HepG2 (cell line): ENCODE results near the gene ADAMTS4. TPM values are rescaled to one million over a fixed set of nuclear protein-coding genes. Genes with fewer than 3 reads are reported as not detected.

Experiments used
- ADNP ChIP-seq: sonication (generic); formaldehyde crosslinking; IDR thresholded peaks from 2 replicates; pipeline ENCODE4 v1.4.0; 2020; ENCODE audit warnings: missing genetic modification reagents
- GABPB1 ChIP-seq: IDR thresholded peaks from 2 replicates; pipeline ENCODE4 v1.6.1; 2016; ENCODE audit warnings: mild to moderate bottlenecking, missing genetic modification reagents, moderate library complexity, missing compliant biosample characterization
- HNF4A ChIP-seq: sonication (generic); formaldehyde crosslinking; IDR thresholded peaks from 2 replicates; pipeline ENCODE4 v1.4.0; 2020; ENCODE audit warnings: missing genetic modification reagents
- MATR3 ChIP-seq: sonication (generic); formaldehyde crosslinking; IDR thresholded peaks from 2 replicates; pipeline ENCODE4 v1.4.0; 2020; ENCODE audit warnings: missing genetic modification reagents
- MXD4 ChIP-seq: IDR thresholded peaks from 2 replicates; pipeline ENCODE4 v1.6.1; 2016; ENCODE audit warnings: mild to moderate bottlenecking, missing biosample characterization, missing genetic modification reagents
- ONECUT2 ChIP-seq: sonication (generic); formaldehyde crosslinking; IDR thresholded peaks from 2 replicates; pipeline ENCODE4 v1.4.0; 2020; ENCODE audit warnings: missing genetic modification reagents
- PCBP1 ChIP-seq: fragments of 200-400 bp; formaldehyde crosslinking; IDR thresholded peaks from 2 replicates; pipeline ENCODE4 v1.6.1; 2017; ENCODE audit warnings: mild to moderate bottlenecking, low read depth, low read length, borderline replicate concordance
- PHF21A ChIP-seq: sonication (generic); formaldehyde crosslinking; IDR thresholded peaks from 2 replicates; pipeline ENCODE4 v1.5.0; 2020; ENCODE audit warnings: mild to moderate bottlenecking, missing genetic modification reagents
- POLR2AphosphoS2 ChIP-seq: IDR thresholded peaks from 2 replicates; pipeline ENCODE4 v1.6.1; 2011; ENCODE audit warnings: low read depth, low read length, improper control_type of control experiment
- SP140L ChIP-seq: sonication (generic); formaldehyde crosslinking; IDR thresholded peaks from 2 replicates; pipeline ENCODE4 v1.4.0; 2020; ENCODE audit warnings: missing genetic modification reagents, borderline replicate concordance
- THYN1 ChIP-seq: sonication (generic); formaldehyde crosslinking; IDR thresholded peaks from 2 replicates; pipeline ENCODE4 v1.8.1; 2023; ENCODE audit warnings: low read depth, mild to moderate bottlenecking, moderate library complexity, missing genetic modification reagents, borderline replicate concordance
- ZFP36L2 ChIP-seq: sonication (generic); formaldehyde crosslinking; IDR thresholded peaks from 2 replicates; pipeline ENCODE4 v1.4.0; 2020; ENCODE audit warnings: missing genetic modification reagents
- ZNF292 ChIP-seq: sonication (generic); formaldehyde crosslinking; IDR thresholded peaks from 2 replicates; pipeline ENCODE4 v1.8.1; 2022; ENCODE audit warnings: mild to moderate bottlenecking, low read depth, missing genetic modification reagents, borderline replicate concordance
- ZNF510 ChIP-seq: sonication (generic); formaldehyde crosslinking; IDR thresholded peaks from 2 replicates; pipeline ENCODE4 v1.4.0; 2020; ENCODE audit warnings: low read depth, mild to moderate bottlenecking, missing genetic modification reagents
- ZNF572 ChIP-seq: sonication (generic); formaldehyde crosslinking; IDR thresholded peaks from 2 replicates; pipeline ENCODE4 v1.5.1; 2020; ENCODE audit warnings: mild to moderate bottlenecking, missing genetic modification reagents
- ZNF75D ChIP-seq: sonication (generic); formaldehyde crosslinking; IDR thresholded peaks from 2 replicates; pipeline ENCODE4 v1.8.1; 2023; ENCODE audit warnings: missing genetic modification reagents, mild to moderate bottlenecking, borderline replicate concordance
- ZSCAN30 ChIP-seq: sonication (generic); formaldehyde crosslinking; IDR thresholded peaks from 2 replicates; pipeline ENCODE4 v1.5.0; 2020; ENCODE audit warnings: mild to moderate bottlenecking, missing genetic modification reagents
- polyA plus RNA-seq, 8 experiments: library from polyadenylated mRNA; depleted of rRNA in 3 of 8; stranded (reverse) in 7 of 8; unstranded in 1 of 8; fragments of >200 nt; fragmentation: Illumina TruSeq in 4 of 8; extraction: Trizol in 4 of 8; gene quantifications; 2 replicates each; pipeline versions ENCODE4 v1.2.1 to v1.2.3, GENCODE V29; 2011 to 2016; ENCODE audit warnings: low read depth in 4 of 8, missing spikeins in 1 of 8, mixed read lengths in 1 of 8; ENCODE audit not compliant: insufficient read depth in 1 of 8
- total RNA-seq, 5 experiments: library from RNA; depleted of rRNA; stranded (reverse); fragments of >200 nt; fragmentation: Illumina TruSeq; extraction: Trizol; gene quantifications; 2 replicates each; pipeline ENCODE4 v1.2.3, GENCODE V29; 2016; ENCODE audit warnings: low read depth in 1 of 5
- TF ChIP-seq, protein P1 (sequence below): sonication (generic); formaldehyde crosslinking; IDR thresholded peaks from 2 replicates; pipeline ENCODE4 v1.5.1; 2020; ENCODE audit warnings: mild to moderate bottlenecking, missing genetic modification reagents, borderline replicate concordance
- TF ChIP-seq, protein P2 (sequence below): sonication (generic); formaldehyde crosslinking; IDR thresholded peaks from 2 replicates; pipeline ENCODE4 v1.8.0; 2022; ENCODE audit warnings: missing genetic modification reagents, mild to moderate bottlenecking, moderate library complexity, borderline replicate concordance
- TF ChIP-seq, protein P3 (sequence below): sonication (generic); formaldehyde crosslinking; IDR thresholded peaks from 2 replicates; pipeline ENCODE4 v1.5.1; 2020; ENCODE audit warnings: mild to moderate bottlenecking, missing genetic modification reagents, moderate library complexity

ADAMTS4 gene
- total and polyA plus RNA-seq, 2 of the 13 experiments (the other 11 are each of a cell fraction or from before 2014, with no cell fraction given) = 0.51 to 1.7 TPM

DNA sequence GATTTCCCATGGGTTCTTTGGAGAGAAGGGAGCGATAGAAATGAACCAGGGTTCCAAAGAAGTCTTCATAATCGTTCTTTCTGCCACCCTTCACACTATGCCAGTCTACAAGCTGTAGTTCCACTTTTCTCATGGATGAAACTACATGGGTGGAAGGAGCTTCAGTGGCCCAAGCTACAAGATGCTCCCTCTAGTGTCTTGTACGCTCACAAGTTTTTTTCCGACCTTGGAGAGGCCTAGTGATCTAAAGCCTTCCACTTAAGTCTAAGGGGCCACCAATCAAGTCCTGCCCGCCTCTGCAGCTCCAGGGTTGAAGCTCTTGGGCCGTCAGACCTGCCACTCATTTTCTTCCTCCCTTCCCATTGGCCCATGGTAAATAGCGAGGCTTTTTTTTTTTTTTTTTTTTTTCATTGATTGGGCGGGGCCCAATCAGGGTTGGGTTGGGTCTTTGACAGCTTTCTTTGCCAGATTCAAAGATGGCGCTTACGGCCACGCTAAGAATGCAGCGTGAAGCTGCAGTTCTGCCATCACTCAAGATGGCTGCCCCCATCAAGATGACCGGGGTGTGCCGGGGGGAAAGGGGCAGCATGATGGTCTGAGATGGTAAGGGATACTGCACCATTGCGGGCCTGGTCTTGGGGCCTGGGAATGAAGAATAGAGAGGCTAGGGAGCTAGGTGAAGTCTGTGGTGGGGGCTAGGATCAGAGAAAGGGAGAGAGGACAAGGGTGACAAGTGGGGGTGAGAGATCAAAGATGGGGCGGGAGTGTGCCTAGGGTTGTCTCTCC, 26.9 kb upstream of the ADAMTS4 start, which contains the start of gene TOMM40L (continued):
- TF ChIP-seq, protein P1, sequence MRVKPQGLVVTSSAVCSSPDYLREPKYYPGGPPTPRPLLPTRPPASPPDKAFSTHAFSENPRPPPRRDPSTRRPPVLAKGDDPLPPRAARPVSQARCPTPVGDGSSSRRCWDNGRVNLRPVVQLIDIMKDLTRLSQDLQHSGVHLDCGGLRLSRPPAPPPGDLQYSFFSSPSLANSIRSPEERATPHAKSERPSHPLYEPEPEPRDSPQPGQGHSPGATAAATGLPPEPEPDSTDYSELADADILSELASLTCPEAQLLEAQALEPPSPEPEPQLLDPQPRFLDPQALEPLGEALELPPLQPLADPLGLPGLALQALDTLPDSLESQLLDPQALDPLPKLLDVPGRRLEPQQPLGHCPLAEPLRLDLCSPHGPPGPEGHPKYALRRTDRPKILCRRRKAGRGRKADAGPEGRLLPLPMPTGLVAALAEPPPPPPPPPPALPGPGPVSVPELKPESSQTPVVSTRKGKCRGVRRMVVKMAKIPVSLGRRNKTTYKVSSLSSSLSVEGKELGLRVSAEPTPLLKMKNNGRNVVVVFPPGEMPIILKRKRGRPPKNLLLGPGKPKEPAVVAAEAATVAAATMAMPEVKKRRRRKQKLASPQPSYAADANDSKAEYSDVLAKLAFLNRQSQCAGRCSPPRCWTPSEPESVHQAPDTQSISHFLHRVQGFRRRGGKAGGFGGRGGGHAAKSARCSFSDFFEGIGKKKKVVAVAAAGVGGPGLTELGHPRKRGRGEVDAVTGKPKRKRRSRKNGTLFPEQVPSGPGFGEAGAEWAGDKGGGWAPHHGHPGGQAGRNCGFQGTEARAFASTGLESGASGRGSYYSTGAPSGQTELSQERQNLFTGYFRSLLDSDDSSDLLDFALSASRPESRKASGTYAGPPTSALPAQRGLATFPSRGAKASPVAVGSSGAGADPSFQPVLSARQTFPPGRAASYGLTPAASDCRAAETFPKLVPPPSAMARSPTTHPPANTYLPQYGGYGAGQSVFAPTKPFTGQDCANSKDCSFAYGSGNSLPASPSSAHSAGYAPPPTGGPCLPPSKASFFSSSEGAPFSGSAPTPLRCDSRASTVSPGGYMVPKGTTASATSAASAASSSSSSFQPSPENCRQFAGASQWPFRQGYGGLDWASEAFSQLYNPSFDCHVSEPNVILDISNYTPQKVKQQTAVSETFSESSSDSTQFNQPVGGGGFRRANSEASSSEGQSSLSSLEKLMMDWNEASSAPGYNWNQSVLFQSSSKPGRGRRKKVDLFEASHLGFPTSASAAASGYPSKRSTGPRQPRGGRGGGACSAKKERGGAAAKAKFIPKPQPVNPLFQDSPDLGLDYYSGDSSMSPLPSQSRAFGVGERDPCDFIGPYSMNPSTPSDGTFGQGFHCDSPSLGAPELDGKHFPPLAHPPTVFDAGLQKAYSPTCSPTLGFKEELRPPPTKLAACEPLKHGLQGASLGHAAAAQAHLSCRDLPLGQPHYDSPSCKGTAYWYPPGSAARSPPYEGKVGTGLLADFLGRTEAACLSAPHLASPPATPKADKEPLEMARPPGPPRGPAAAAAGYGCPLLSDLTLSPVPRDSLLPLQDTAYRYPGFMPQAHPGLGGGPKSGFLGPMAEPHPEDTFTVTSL (CRISPR knock-in tag) = no peak
- TF ChIP-seq ZNF75D (CRISPR knock-in tag) (no peak), ONECUT2 (CRISPR knock-in tag) (no peak; the same call in 1 of the 2 replicates), MXD4 (CRISPR knock-in tag) (no peak), ZNF510 (CRISPR knock-in tag) (no peak), PCBP1 (no peak), SP140L (CRISPR knock-in tag) (no peak), MATR3 (no peak), ZSCAN30 (CRISPR knock-in tag) (no peak), HNF4A (CRISPR knock-in tag) (0 out of 2 replicates have a peak, but pooled peaks have one; percentile 10), PHF21A (peak; percentile 66; the same call in 1 of the 2 replicates), GABPB1 (CRISPR knock-in tag) (peak; percentile 50), ZNF292 (CRISPR knock-in tag) (no peak), ADNP (CRISPR knock-in tag) (no peak), POLR2AphosphoS2 (no peak), ZNF572 (CRISPR knock-in tag) (no peak), ZFP36L2 (no peak), THYN1 (CRISPR knock-in tag) (no peak)
- TF ChIP-seq, protein P2, sequence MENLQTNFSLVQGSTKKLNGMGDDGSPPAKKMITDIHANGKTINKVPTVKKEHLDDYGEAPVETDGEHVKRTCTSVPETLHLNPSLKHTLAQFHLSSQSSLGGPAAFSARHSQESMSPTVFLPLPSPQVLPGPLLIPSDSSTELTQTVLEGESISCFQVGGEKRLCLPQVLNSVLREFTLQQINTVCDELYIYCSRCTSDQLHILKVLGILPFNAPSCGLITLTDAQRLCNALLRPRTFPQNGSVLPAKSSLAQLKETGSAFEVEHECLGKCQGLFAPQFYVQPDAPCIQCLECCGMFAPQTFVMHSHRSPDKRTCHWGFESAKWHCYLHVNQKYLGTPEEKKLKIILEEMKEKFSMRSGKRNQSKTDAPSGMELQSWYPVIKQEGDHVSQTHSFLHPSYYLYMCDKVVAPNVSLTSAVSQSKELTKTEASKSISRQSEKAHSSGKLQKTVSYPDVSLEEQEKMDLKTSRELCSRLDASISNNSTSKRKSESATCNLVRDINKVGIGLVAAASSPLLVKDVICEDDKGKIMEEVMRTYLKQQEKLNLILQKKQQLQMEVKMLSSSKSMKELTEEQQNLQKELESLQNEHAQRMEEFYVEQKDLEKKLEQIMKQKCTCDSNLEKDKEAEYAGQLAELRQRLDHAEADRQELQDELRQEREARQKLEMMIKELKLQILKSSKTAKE (CRISPR knock-in tag) = no peak
- TF ChIP-seq, protein P3, sequence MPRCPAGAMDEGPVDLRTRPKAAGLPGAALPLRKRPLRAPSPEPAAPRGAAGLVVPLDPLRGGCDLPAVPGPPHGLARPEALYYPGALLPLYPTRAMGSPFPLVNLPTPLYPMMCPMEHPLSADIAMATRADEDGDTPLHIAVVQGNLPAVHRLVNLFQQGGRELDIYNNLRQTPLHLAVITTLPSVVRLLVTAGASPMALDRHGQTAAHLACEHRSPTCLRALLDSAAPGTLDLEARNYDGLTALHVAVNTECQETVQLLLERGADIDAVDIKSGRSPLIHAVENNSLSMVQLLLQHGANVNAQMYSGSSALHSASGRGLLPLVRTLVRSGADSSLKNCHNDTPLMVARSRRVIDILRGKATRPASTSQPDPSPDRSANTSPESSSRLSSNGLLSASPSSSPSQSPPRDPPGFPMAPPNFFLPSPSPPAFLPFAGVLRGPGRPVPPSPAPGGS (CRISPR knock-in tag) = no peak
